ENCODE results near the gene DDX39A. TPM values are rescaled to one million over a fixed set of nuclear protein-coding genes. Genes with fewer than 3 reads are reported as not detected.
"Not testable (repeated sequence)": the region's sequence is repeated elsewhere in the genome, so short reads cannot be mapped to it uniquely, and the experiment has no call there.

DDX39A gene
- polyA plus RNA-seq, 1 donor from 2014 or later: 76.4 TPM

DNA sequence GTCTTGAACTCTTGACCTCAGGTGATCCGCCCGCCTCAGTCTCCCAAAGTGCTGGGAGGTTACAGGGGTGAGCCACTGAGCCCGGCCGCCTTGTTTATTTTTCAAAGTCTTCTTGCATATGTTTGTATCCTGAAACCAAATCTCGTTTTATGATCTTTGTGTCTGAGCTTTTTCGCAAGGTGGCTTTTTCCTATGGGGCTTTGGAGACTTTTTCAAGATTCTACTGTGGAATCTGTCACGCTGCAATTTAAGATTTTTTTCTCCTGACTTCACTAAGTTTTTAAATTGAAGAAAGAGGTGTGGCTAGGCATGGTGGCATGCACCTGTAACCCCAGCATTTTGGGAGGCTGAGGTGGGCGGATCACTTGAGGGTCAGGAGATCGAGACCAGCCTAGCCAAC lies 44.8 kb downstream of the DDX39A start:
- not testable (repeated sequence) for H3K4me2 ChIP-seq (ENCODE audit: low read length); H3K4me3 ChIP-seq (ENCODE audit: low read length); H3F3A ChIP-seq (ENCODE audit: insufficient read depth, low read length, poor library complexity, severe bottlenecking); H3K9me3 ChIP-seq (ENCODE audit: low read length); H3K27ac ChIP-seq (ENCODE audit: low read length); H3K9me2 ChIP-seq (ENCODE audit: insufficient read depth, low read length); H3K79me2 ChIP-seq (replicated peaks; ENCODE audit: insufficient read depth, low read length); H2AFZ ChIP-seq (ENCODE audit: low read depth, low read length); H3K36me3 ChIP-seq (ENCODE audit: insufficient read depth, low read length); H3K27me3 ChIP-seq (ENCODE audit: insufficient read depth, low read depth, low read length); H3K9ac ChIP-seq (ENCODE audit: low read length); H4K20me1 ChIP-seq (ENCODE audit: insufficient read depth)

DNA sequence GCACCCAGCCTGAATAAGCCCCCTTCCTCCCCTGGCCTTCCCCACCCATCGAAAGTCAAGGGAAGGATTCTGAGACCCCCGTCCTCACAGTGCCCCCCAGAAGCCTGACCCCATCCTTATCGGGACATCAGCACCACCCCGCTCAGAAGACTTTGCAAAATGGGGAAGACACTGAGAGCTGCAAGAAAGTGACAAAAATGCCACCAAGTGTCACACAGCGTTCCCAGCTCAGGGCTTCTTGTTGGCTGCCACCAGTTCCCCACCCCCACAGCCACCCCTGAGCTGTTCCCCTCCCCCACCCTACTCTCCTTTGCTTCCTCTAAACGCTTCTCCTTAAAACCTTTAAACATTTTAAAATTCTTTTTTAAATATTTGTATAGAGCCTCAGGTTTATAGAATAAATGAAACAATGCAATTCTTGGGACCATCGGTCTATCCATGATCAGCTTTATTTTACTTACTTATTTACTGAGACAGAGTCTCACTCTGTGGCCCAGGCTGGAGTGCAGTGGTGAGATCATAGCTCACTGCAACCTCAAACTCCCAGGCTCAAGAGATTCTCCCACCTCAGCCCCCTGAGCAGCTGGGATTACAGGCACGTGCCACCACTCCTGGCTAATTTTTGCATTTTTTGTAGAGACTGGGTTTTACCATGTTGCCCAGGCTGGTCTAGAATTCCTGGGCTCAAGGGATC lies 46.6 kb downstream of the DDX39A start:
- not testable (repeated sequence) for H3K4me3 ChIP-seq (ENCODE audit: low read length); H3F3A ChIP-seq (ENCODE audit: insufficient read depth, low read length, poor library complexity, severe bottlenecking); H3K9ac ChIP-seq (ENCODE audit: low read length); H2AFZ ChIP-seq (ENCODE audit: low read depth, low read length); H3K27ac ChIP-seq (ENCODE audit: low read length); H4K20me1 ChIP-seq (ENCODE audit: insufficient read depth); H3K79me2 ChIP-seq (replicated peaks; ENCODE audit: insufficient read depth, low read length); H3K9me3 ChIP-seq (ENCODE audit: low read length); H3K36me3 ChIP-seq (ENCODE audit: insufficient read depth, low read length); H3K27me3 ChIP-seq (ENCODE audit: insufficient read depth, low read depth, low read length); H3K4me2 ChIP-seq (ENCODE audit: low read length); H3K9me2 ChIP-seq (ENCODE audit: insufficient read depth, low read length)

DNA sequence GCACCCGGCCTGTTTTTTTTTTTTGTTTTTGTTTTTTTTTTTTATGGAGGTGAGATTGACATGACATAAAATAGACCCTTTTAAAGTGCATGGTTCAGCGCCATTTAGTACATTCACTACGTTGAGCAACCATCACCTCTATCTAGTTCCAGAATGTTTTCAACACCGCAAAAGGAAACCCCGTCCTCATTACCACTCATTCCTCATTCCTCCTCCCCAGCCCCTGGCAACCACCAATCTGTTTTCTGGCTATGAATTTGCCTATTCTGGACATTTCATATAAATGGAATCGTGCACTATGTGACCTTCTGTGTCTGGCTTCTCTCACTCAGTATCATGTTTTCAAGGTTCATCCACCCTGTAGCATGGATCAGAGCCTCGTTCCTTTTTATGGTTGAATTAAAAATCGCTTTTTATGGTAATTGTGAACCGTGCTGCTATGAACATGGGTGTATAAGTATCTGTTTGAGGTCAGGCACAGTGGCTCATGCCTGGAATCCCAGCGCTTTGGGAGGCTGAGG lies 47.8 kb downstream of the DDX39A start:
- H3K4me3 ChIP-seq (ENCODE audit: low read length): no peak overlapping the region
- no peak overlapping the region for H3K9ac ChIP-seq (ENCODE audit: low read length)
- no peaks in the 10 kb centered on the region for H3K27me3 ChIP-seq (ENCODE audit: insufficient read depth, low read depth, low read length)
- H3K4me2 ChIP-seq (ENCODE audit: low read length): no peak overlapping the region
- no peaks in the 10 kb centered on the region for H3F3A ChIP-seq (ENCODE audit: insufficient read depth, low read length, poor library complexity, severe bottlenecking)
- H4K20me1 ChIP-seq (ENCODE audit: insufficient read depth): no peaks in the 10 kb centered on the region
- H3K9me2 ChIP-seq (ENCODE audit: insufficient read depth, low read length): no peaks in the 10 kb centered on the region
- H3K27ac ChIP-seq (ENCODE audit: low read length): no peak overlapping the region
- H3K79me2 ChIP-seq (replicated peaks; ENCODE audit: insufficient read depth, low read length): no peaks in the 10 kb centered on the region
- no peaks in the 10 kb centered on the region for H3K36me3 ChIP-seq (ENCODE audit: insufficient read depth, low read length)
- no peaks in the 10 kb centered on the region for H3K9me3 ChIP-seq (ENCODE audit: low read length)
- H2AFZ ChIP-seq (ENCODE audit: low read depth, low read length): no peak overlapping the region
- no peak for TF ChIP-seq MXI1 (conservative IDR thresholded peaks at IDR 0.05; ENCODE audit: poor library complexity, severe bottlenecking)
- no peak for TF ChIP-seq TAF1 (IDR thresholded peaks at IDR 0.05; ENCODE audit: low read depth)
- no peak for TF ChIP-seq SMC3 (conservative IDR thresholded peaks at IDR 0.05; ENCODE audit: poor library complexity)
- no peak for TF ChIP-seq EP300 (conservative IDR thresholded peaks at IDR 0.05; ENCODE audit: poor library complexity, severe bottlenecking)
- TF ChIP-seq RAD21 (conservative IDR thresholded peaks at IDR 0.05): no peak
- TF ChIP-seq, protein P1, sequence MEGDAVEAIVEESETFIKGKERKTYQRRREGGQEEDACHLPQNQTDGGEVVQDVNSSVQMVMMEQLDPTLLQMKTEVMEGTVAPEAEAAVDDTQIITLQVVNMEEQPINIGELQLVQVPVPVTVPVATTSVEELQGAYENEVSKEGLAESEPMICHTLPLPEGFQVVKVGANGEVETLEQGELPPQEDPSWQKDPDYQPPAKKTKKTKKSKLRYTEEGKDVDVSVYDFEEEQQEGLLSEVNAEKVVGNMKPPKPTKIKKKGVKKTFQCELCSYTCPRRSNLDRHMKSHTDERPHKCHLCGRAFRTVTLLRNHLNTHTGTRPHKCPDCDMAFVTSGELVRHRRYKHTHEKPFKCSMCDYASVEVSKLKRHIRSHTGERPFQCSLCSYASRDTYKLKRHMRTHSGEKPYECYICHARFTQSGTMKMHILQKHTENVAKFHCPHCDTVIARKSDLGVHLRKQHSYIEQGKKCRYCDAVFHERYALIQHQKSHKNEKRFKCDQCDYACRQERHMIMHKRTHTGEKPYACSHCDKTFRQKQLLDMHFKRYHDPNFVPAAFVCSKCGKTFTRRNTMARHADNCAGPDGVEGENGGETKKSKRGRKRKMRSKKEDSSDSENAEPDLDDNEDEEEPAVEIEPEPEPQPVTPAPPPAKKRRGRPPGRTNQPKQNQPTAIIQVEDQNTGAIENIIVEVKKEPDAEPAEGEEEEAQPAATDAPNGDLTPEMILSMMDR (IDR thresholded peaks at IDR 0.05; ENCODE audit: poor library complexity, severe bottlenecking): no peak
- TF ChIP-seq EZH2 (IDR thresholded peaks at IDR 0.05; ENCODE audit: borderline replicate concordance, insufficient read depth, low read length, poor library complexity, severe bottlenecking): no peak
- TF ChIP-seq, protein P2, sequence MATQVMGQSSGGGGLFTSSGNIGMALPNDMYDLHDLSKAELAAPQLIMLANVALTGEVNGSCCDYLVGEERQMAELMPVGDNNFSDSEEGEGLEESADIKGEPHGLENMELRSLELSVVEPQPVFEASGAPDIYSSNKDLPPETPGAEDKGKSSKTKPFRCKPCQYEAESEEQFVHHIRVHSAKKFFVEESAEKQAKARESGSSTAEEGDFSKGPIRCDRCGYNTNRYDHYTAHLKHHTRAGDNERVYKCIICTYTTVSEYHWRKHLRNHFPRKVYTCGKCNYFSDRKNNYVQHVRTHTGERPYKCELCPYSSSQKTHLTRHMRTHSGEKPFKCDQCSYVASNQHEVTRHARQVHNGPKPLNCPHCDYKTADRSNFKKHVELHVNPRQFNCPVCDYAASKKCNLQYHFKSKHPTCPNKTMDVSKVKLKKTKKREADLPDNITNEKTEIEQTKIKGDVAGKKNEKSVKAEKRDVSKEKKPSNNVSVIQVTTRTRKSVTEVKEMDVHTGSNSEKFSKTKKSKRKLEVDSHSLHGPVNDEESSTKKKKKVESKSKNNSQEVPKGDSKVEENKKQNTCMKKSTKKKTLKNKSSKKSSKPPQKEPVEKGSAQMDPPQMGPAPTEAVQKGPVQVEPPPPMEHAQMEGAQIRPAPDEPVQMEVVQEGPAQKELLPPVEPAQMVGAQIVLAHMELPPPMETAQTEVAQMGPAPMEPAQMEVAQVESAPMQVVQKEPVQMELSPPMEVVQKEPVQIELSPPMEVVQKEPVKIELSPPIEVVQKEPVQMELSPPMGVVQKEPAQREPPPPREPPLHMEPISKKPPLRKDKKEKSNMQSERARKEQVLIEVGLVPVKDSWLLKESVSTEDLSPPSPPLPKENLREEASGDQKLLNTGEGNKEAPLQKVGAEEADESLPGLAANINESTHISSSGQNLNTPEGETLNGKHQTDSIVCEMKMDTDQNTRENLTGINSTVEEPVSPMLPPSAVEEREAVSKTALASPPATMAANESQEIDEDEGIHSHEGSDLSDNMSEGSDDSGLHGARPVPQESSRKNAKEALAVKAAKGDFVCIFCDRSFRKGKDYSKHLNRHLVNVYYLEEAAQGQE (IDR thresholded peaks at IDR 0.05; ENCODE audit: borderline replicate concordance): no peak
- no peak for TF ChIP-seq POLR2AphosphoS5 (IDR thresholded peaks at IDR 0.05)
